Measurements from ENCODE around the gene SDHB.
A peak's percentile ranks its signal among the peaks of the same experiment; 100 is the strongest.

The SDHB gene

DNA sequence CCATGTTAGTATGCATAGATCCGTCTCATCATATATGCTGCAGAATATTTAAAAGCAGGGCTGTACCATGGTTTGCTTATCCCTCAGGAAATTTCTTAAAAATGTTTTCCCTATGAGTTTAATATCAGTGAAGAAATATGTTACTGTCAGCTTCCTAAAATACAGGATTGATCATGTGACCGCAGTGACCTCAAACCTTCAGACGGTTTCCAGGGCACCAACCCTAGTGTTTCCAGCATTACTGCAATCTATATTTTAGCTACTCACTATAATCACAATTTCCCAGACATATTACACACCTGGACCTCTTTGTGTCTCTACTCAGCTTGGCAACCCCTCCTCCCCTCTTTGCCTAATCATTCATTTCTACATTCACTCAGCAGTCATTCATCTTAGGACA, 7.7 kb upstream of the SDHB start:
- no peak for DNase-seq (ENCODE audit: low read depth, low spot score)
- in situ Hi-C loops (cut with HindIII; ENCODE audit: low sequenced_read_pairs) = no loop called here
- H3K4me3 ChIP-seq (ENCODE audit: low read depth, low read length) = no peak overlapping the region
- TF ChIP-seq, protein P1, sequence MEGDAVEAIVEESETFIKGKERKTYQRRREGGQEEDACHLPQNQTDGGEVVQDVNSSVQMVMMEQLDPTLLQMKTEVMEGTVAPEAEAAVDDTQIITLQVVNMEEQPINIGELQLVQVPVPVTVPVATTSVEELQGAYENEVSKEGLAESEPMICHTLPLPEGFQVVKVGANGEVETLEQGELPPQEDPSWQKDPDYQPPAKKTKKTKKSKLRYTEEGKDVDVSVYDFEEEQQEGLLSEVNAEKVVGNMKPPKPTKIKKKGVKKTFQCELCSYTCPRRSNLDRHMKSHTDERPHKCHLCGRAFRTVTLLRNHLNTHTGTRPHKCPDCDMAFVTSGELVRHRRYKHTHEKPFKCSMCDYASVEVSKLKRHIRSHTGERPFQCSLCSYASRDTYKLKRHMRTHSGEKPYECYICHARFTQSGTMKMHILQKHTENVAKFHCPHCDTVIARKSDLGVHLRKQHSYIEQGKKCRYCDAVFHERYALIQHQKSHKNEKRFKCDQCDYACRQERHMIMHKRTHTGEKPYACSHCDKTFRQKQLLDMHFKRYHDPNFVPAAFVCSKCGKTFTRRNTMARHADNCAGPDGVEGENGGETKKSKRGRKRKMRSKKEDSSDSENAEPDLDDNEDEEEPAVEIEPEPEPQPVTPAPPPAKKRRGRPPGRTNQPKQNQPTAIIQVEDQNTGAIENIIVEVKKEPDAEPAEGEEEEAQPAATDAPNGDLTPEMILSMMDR (IDR thresholded peaks at IDR 0.05; ENCODE audit: low read depth, low read length) = no peak

GRCh38 chr1:17060306-17060749, 6.5 kb upstream of the SDHB start:
- in situ Hi-C loops (cut with HindIII; ENCODE audit: low sequenced_read_pairs) = no loop called here
- DNase-seq (ENCODE audit: low read depth, low spot score) = no peak
- H3K4me3 ChIP-seq (ENCODE audit: low read depth, low read length) = no peak overlapping the region

GRCh38 chr1:17059391-17060305, 5.8 kb upstream of the SDHB start:
- in situ Hi-C loops (cut with HindIII; ENCODE audit: low sequenced_read_pairs) = no loop called here
- TF ChIP-seq, protein P1 (IDR thresholded peaks at IDR 0.05; ENCODE audit: low read depth, low read length) = peak; percentile 89
- peak; percentile 68 for DNase-seq (ENCODE audit: low read depth, low spot score)
- no peak overlapping the region for H3K4me3 ChIP-seq (ENCODE audit: low read depth, low read length)

More at GRCh38 chr1:17060306-17060749, 6.5 kb upstream of the SDHB start:
- TF ChIP-seq, protein P1 (IDR thresholded peaks at IDR 0.05; ENCODE audit: low read depth, low read length) = no peak

DNA sequence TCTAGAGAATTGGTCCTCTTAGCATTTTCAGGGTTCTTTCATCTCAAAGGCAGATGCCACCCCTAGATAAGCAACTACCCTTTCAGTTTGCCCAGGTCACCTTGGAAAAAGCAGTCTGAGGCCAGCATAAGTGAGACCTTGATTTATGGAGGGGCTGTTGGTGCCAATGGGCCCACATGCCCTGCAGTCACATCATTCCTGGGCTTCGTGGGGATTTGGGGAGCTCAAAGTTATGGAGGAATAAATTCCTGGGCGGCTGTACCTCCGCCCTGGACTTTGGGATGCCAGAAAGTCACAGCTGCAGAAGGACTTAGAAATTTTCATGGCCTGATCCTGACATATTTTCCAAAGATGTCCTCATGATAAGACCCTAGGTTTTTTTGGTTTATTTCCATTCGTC, 2.7 kb upstream of the SDHB start:
- DNase-seq (ENCODE audit: low read depth, low spot score) = no peak
- in situ Hi-C loops (cut with HindIII; ENCODE audit: low sequenced_read_pairs) = no loop called here
- TF ChIP-seq, protein P1 (IDR thresholded peaks at IDR 0.05; ENCODE audit: low read depth, low read length) = no peak
- no peak overlapping the region for H3K4me3 ChIP-seq (ENCODE audit: low read depth, low read length)

DNA sequence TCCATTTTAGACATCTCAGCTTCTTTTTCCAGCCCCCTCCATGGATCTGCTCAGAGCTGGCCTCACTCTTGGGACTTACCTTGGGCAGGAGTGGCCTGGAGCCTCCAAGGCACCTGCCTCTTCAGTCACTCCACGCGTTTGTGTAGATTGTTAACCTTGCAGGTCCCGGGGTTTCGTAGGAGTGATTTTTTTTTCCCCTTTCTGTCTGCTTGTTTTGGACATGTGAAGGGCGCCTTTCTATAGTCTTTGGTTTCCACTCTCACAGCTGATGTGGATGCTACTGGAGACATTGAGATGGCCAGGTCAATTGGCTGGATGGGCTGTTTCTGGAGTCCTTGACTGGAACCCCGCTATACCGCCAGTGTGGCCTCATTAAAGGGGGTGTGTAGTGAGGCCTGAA, 2.0 kb upstream of the SDHB start:
- no peak for DNase-seq (ENCODE audit: low read depth, low spot score)
- in situ Hi-C loops (cut with HindIII; ENCODE audit: low sequenced_read_pairs) = no loop called here
- no peak overlapping the region for H3K4me3 ChIP-seq (ENCODE audit: low read depth, low read length)
- TF ChIP-seq, protein P1 (IDR thresholded peaks at IDR 0.05; ENCODE audit: low read depth, low read length) = no peak

GRCh38 chr1:17053086-17053684, 647 bp downstream of the SDHB start:
- TF ChIP-seq, protein P1 (IDR thresholded peaks at IDR 0.05; ENCODE audit: low read depth, low read length) = no peak
- DNase-seq (ENCODE audit: low read depth, low spot score) = no peak
- peak overlapping the region; percentile 80 for H3K4me3 ChIP-seq (ENCODE audit: low read depth, low read length)
- in situ Hi-C loops (cut with HindIII; ENCODE audit: low sequenced_read_pairs) = no loop called here
